ENCODE measurements around the gene C9orf153.

GRCh38 chr9:86282077-86282978 lies 22.9 kb upstream of the C9orf153 start, which contains the start of gene ISCA1:
- peak; percentile 93 for TF ChIP-seq POLR2A (IDR thresholded peaks at IDR 0.05; ENCODE audit: low read length)
- no peak for TF ChIP-seq GATA1 (IDR thresholded peaks at IDR 0.05; ENCODE audit: low read depth, low read length)
